Renal pelvis (tissue), 12 donors: ENCODE measurements around the gene GRIK4. TPM values are rescaled to one million over a fixed set of nuclear protein-coding genes. Genes with fewer than 3 reads are reported as not detected.
"Not testable (repeated sequence)": the region's sequence is repeated elsewhere in the genome, so short reads cannot be mapped to it uniquely, and the experiment has no call there.

Experiments used
- DNase-seq: peaks from one replicate; pipeline ENCODE4 v3.0.0-alpha.2; 2013
- long read RNA-seq, 16 experiments: transcript quantifications; one replicate each; lab custom pipeline, GENCODE V29; 2026
- polyA plus RNA-seq, 3 donors: library from polyadenylated mRNA; unstranded; fragments of 120-200 nt; gene quantifications; one replicate each; pipeline ENCODE4 v1.2.1, GENCODE V29; 2013; ENCODE audit not compliant: insufficient read length in 3 of 3

GRIK4 gene
- polyA plus RNA-seq: 1 to 10 TPM in 2 of 3 donors, under 1 TPM in 1; 0.86 to 1.7 (median 1.0) TPM
- long read RNA-seq, donor 1: 0 reads
- long read RNA-seq, donor 2: 0 reads
- long read RNA-seq, donor 3: 0 reads
- long read RNA-seq, donor 4: 0 reads
- long read RNA-seq, donor 5: 0 reads
- long read RNA-seq, donor 6: 0 reads
- long read RNA-seq, donor 7: 0 reads
- long read RNA-seq, donor 8, full-length matches to known transcripts: 1 of 1 reads
- long read RNA-seq, donor 8, partial matches to known transcripts: 0 of 1 reads
- long read RNA-seq, donor 8, other reads (novel, unspliced or antisense): 0 of 1 reads
- long read RNA-seq, donor 9: 0 reads
- long read RNA-seq, donor 10: 0 reads
- long read RNA-seq, donor 11: 0 reads
- long read RNA-seq, donor 12: 0 reads
- long read RNA-seq, donor 13: 0 reads
- long read RNA-seq, donor 14: 0 reads
- long read RNA-seq, donor 15: 0 reads
- long read RNA-seq, donor 16: 0 reads

- DNase-seq: peak; percentile 78
These were observed at the start of gene GRIK4 for GRCh38 chr11:120511116-120511819. GRIK4 (plus strand) TSS chr11:120511748; CDS start chr11:120660319, 148,571 bp downstream.

GRCh38 chr11:120462825-120463224, 48.7 kb upstream of the GRIK4 start:
- DNase-seq: no peak

- DNase-seq: no peak
These were observed 45.5 kb upstream of the GRIK4 start for GRCh38 chr11:120465921-120466534.

GRCh38 chr11:120467627-120468026, 43.9 kb upstream of the GRIK4 start:
- DNase-seq: no peak

- DNase-seq: no peak
These were observed 40.4 kb upstream of the GRIK4 start for GRCh38 chr11:120471131-120471530.

GRCh38 chr11:120471994-120472393, 39.6 kb upstream of the GRIK4 start:
- no peak for DNase-seq

- DNase-seq: no peak
These were observed 38.0 kb upstream of the GRIK4 start for GRCh38 chr11:120473503-120473902.

- DNase-seq: no peak
These were observed 29.4 kb upstream of the GRIK4 start for GRCh38 chr11:120482149-120482548.

GRCh38 chr11:120484722-120485121, 26.8 kb upstream of the GRIK4 start:
- DNase-seq: no peak

GRCh38 chr11:120486138-120486537, 25.4 kb upstream of the GRIK4 start:
- no peak for DNase-seq

GRCh38 chr11:120489799-120490198, 21.7 kb upstream of the GRIK4 start:
- no peak for DNase-seq

- no peak for DNase-seq
These were observed 19.1 kb upstream of the GRIK4 start for GRCh38 chr11:120492486-120492885.

- DNase-seq: no peak
These were observed 17.0 kb upstream of the GRIK4 start for GRCh38 chr11:120494595-120494994.

GRCh38 chr11:120499088-120499487, 12.5 kb upstream of the GRIK4 start:
- no peak for DNase-seq

- DNase-seq: no peak
These were observed 11.7 kb upstream of the GRIK4 start for GRCh38 chr11:120499859-120500258.

- DNase-seq: no peak
These were observed 11.0 kb upstream of the GRIK4 start for GRCh38 chr11:120500414-120501071.

- no peak for DNase-seq
These were observed 10.1 kb upstream of the GRIK4 start for GRCh38 chr11:120501440-120501839.

- DNase-seq: no peak
These were observed 9.4 kb upstream of the GRIK4 start for GRCh38 chr11:120501976-120502755.

- DNase-seq: not testable (repeated sequence)
These were observed 8.0 kb upstream of the GRIK4 start for GRCh38 chr11:120503529-120503928.

GRCh38 chr11:120505801-120506425, 5.6 kb upstream of the GRIK4 start:
- no peak for DNase-seq
